Jurkat, Clone E6-1 (cell line): ENCODE data around the gene COBLL1.
"Not testable (repeated sequence)": the region's sequence is repeated elsewhere in the genome, so short reads cannot be mapped to it uniquely, and the experiment has no call there.

Source experiments
- DNase-seq: peaks from one replicate; pipeline ENCODE4 v3.0.0-alpha.2; 2011; ENCODE audit warnings: low read depth, low spot score
- H3K4me3 ChIP-seq: 2 replicates; pipeline ENCODE4 v1.5.1; 2011; ENCODE audit warnings: mild to moderate bottlenecking, low read length, control low read depth, moderate library complexity

The COBLL1 gene

DNA sequence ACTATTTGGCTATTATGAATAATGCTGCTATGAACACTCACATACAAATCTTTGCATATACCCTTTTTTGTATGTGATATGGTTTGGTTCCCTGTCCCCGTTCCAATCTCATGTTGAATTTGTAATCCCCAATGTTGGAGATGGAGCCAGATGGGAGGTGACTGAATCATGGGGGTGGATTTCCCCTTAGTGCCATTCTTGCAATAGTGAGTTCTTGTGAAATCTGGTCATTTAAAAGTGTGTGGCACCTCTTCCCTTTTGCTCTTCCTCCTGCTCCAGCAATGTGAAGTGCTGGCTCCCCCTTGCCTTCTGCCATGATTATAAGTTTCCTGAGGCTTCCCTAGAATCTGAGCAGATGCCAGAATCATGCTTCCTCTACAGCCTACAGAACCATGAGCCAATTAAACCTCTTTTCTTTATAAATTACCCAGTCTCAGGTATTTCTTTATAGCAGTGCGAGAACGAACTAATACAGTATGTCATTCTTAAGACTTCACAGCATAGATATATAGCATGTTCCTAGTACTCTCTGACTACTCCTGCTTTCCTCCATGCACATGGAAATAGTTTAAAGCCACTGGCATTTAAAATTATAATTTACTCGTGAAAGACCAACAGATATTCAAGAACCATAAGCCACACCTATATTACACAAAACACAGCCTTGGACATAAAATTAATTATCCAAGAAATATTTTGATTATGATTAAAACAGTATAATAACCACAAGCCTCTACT lies 75.2 kb downstream of the COBLL1 start:
- DNase-seq, result no peak
- H3K4me3 ChIP-seq, result no peak overlapping the region

DNA sequence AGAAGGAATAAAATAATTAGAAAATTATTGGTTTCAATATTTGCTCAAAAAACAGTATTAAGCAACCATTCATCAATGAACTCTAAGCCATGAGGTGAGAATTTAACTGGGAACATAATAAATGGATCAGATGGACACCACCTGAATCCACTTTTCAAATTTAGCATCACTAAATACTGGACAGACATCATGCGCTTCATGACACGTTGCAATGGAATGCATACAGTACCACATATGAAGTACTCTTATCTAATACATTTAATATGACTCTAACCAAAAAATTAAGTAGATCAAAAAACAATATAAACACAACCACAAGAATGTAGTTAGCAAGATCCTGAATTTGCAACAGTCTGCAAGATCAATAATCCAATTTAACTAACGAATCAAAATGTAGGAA lies 76.6 kb downstream of the COBLL1 start:
- H3K4me3 ChIP-seq, result no peak overlapping the region
- DNase-seq, result no peak

DNA sequence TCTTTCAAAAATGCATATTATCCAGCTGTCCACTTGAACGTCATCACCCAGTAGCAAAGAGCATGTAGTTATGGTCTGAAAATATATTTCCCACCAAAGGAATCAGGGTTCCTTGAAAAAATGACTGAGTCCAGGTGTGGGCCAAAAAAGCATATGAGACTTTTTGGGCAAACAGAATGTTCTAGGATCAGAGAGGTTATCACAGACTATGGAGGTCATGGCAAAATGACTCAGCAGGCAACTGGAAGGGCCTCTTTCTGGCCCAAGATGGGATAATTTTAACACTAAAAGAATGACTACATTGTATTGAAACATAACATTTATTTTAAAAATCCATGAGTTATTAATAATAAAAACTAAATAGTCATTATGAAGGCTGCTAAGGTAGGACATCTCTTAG lies 77.1 kb downstream of the COBLL1 start:
- no peak for DNase-seq
- H3K4me3 ChIP-seq, result no peak overlapping the region

DNA sequence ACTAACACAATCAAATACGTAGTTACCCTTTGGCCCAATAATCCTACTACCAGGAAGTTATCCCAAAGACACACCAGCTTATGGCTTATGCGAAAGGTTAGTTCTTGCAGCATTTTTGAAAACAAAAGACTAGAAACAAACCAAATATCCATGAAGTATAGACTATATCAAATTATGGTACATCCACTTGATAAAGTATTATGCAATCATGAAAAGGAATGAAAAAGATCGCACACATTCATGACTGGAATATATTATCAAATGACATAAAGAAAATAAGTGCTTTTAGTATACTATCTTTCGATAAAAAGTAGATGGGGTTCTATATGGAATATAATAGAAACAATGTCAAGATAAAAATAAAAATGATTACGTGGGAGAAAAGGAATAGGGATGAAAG lies 78.2 kb downstream of the COBLL1 start:
- H3K4me3 ChIP-seq, result no peak overlapping the region
- no peak for DNase-seq

DNA sequence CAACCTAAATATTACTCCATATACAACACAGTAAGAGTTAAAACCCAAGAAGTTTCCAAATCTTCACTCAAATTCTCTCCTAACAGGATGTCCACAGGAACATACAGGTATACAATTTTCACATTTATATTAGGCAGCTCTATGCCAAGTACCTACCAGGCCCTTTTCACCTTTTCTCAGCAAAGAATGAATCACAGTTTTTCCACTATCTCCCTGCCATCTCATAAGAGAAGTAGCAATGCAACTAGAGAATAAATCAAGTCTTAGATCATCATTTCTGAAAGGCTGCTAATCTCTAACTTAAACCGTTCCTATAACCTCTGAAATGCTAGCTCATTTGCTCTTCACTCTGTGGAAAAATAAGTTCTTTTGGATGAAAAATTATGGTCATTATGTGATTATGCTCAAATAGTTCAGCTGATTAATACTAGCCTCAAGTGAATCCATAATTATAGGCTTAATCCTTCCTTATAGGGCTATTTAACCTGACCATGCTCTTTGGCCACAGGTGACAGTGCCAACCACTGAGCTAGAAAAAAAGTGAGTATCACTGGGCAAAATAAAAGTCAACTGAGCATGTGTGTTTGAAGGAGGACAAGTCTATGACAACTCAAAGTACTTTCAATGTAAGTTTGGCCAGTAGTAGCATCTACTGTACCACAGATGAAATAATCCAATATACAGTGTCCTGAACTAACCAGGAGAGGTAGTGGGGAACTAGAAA lies 79.7 kb downstream of the COBLL1 start:
- no peak for DNase-seq

DNA sequence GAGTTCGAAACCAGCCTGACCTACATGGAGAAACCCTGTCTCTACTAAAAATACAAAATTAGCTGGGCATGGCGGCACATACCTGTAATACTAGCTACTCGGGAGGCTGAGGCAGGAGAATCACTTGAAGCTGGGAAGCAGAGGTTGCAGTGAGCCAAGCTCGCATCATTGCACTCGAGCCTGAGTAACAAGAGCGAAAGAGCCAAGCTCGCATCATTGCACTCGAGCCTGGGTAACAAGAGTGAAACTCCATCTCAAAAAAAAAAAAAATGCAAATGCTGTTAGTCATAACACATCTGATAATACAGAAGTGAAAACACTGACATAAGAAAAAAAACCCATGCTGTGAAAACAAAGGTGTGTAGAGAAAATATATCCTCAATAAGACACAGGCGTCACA lies 80.4 kb downstream of the COBLL1 start:
- not testable (repeated sequence) for H3K4me3 ChIP-seq, DNase-seq

More for the DNA sequence above, 79.7 kb downstream of the COBLL1 start:
- H3K4me3 ChIP-seq, result no peak overlapping the region

DNA sequence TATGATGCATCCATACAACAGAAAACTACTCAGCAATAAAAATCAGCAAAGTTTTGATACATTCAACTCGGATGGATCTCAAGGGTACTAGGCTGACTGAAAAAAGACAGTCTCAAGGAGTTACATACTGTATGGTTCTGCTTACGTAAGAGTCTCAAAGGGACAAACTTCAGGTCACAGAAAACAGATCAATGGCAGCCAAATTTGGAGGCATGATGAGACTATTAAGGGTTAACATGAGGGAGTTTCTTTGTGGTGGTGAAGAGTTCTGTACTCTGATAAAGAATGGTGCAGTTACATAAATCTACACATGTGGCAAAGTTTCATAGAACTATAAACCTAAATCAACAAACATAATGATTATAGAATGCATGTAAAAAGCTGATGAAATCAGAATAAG lies 81.4 kb downstream of the COBLL1 start:
- no peak for DNase-seq
- no peak overlapping the region for H3K4me3 ChIP-seq

DNA sequence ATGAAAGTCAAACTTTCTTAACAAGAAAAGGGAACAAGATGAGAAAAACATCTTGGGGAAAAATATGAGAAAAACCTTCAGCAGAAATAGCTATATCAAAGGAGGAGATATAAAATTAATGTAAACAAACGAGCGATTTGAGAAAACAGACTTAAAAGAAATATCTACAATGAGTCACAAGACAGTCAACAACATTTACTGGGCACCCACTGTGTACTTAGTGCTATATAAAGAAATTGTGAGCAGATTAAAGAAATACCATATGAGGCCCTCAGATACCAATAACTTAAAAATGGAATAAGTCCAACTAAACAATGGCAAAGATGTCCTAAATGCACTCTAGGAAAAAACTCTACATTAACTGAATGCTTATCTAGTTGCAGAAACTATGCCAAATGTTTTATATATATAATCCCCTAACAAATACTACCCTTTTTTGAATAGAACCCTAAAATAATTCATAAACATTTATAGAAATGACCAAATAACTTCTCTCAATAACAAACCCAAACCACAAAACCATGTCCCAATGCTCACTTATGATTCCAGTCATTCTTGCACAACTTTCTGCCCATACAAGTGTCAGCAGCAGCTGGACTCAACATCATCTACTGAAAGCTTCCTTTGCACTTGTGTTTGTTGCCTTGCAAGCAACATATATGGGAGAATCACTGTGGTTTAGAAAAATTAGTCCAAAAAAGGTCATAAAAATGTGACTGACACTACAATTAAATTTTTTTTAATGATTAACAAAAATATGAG lies 83.5 kb downstream of the COBLL1 start:
- no peak for DNase-seq
- no peak overlapping the region for H3K4me3 ChIP-seq

DNA sequence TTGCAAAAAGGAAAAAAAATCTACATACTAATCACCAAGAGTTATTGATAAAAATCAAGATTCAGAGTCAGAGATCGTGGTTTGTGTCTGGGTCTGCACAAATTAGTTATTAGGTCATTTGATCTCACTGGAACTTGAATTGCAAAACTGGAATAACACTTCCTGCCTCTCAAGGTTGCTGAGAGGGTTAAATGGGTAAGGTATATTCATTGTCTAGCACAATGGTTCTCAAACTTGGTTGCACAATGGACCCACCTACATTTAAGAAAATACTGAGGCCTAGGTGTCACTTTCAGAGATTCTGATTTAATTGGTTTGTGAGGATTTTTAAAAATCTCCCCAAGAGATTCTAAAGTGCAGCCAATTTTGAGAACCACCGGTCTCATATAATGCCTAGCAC lies 84.8 kb downstream of the COBLL1 start:
- DNase-seq, result no peak
- no peak overlapping the region for H3K4me3 ChIP-seq

DNA sequence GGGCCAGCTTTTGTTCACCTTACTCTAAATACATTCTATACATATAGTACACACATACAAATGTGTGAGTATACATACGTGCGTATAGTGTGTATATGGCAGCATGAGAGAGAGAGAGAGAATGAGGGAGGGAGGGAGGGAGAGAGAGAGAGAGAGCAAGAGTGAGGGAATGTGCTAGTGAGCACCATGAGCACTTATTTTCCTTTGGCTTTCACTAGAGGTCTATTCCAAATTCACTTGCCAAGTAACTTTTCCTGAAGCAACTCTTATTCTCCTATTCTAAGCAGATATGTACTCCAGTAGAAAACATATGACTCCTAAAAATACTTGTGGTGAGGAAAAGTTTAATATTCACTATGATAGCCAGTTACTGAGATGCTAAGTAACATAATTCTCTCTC lies 85.7 kb downstream of the COBLL1 start:
- no peak overlapping the region for H3K4me3 ChIP-seq

DNA sequence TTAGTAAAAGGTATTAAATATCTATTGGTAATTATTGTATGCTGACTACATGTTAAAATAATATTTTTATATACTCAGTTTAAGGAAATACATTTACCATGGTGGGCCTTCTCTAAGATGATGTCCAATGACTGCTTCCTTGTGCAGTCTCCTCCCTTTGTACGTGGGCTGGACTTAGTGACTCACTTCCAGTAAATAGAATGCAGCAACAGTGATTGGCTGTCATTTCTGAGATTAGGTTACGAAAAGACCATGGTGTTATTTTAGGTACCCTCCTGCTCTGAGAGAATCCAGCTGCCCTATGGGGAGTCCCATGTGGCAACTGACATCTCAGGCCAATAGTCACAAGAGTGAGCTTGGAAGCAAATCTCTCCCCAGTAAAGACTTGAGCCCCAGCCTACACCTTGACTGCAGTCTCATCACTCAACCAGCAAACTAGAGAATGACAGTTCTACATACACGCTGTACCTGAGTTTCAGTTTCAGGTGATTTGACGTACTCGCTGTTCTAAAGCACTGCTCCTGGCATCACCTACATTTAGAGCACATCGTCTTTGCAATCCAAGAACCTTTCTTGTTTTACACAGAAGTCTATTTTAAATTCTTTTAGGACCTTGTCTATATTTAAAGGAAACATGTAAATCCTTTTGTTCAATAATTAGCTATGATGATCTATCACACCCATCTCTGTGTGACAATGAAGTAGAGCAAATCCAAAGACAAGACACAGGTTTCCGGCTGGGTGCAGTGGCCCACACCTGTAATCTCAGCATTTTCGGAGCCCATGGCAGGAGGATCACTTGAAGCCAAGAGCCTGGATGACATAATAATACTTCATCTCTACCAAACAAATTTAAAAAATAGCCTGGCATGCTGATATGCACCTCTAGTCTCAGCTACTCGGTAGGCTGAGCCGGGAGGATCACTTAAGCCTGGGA lies 87.2 kb downstream of the COBLL1 start:
- DNase-seq, result no peak
- no peak overlapping the region for H3K4me3 ChIP-seq

More for the DNA sequence above, 85.7 kb downstream of the COBLL1 start:
- no peak for DNase-seq

DNA sequence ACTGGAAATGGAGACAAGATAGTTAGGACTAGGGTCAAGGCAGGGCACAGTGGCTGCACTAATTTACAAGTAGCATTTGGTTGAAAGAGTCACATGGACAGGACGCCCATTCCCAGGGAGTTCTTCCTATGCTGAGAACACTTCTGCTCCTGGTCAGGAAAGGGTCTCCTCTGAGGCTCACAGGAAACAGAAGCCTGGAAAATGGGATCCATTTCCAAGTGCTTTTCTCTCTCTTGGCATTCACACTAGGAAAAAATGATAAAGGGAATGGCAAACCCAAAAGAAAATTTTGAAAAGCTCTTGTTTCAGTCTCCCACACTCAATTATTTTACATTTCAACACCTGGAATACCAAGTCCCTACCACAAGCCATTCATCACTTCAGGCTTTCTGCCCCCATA lies 88.7 kb downstream of the COBLL1 start:
- no peak overlapping the region for H3K4me3 ChIP-seq
- no peak for DNase-seq

DNA sequence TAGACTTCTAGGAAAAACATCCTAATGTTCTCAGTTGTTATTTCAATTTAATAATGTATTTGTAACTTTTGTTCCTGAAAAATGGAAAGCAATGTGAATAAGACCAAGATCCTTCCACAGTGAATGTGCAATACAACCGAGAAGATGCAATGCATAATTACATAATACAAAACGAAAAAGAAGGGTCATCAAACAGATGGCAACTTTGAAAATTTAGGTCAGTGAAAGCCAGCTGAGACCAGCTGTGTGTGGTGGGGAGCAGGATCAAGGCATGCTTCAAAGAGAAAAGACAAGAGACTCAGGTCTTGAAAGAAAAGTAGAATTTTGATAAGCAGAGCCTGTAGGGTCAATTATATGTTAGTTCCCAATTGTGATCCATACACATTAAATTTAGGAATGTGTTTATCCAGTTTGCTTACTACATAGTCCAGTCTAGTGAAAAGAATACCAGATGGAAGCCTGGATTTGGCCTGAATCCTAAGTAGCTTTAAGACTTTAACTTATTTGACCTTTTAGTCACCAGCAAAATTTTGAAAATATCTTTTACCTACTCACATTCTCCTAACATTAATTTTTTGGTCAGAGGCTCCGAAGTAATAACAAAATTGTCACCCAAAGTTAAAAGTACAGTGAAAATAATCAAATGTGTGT lies 93.7 kb downstream of the COBLL1 start:
- H3K4me3 ChIP-seq, result no peak overlapping the region
- no peak for DNase-seq

DNA sequence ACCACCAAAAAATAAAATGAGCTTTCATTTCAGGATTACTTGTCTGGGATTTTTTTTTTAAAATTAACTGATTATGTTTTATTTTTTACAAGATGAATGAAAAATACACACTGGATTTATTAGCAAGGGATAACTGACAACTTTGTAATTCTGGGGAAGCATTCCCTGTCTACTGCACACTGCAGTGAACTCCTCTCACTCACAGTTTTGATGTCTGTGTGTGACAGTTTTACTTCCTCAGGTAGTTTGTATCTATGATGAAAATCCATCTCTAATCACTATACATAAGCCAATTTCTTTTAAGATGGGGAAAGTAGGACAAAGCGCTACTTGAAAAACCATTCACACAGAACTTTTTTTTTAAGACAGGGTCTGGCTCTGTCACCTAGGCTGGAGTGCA lies 94.5 kb downstream of the COBLL1 start:
- H3K4me3 ChIP-seq, result no peak overlapping the region

DNA sequence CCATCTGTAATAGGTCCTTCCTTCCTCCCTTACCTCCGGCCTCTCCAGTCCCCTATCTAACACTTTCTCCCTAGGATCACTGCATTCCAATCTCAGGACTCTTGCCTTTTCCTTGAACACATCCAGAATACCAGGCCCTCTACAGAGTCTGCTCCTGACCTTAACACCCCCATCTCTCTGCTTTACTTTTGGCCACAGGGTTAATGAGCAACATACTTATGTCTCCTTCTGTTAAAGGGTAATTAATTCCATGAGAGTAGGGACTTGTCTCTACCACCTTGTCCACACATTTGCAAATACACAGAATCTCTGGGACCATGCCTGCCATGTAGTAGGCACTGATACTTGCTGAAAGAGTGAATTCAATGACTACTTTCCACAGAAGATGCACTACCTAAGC lies 94.9 kb downstream of the COBLL1 start:
- H3K4me3 ChIP-seq, result no peak overlapping the region
- DNase-seq, result no peak

More for the DNA sequence above, 94.5 kb downstream of the COBLL1 start:
- DNase-seq, result no peak

DNA sequence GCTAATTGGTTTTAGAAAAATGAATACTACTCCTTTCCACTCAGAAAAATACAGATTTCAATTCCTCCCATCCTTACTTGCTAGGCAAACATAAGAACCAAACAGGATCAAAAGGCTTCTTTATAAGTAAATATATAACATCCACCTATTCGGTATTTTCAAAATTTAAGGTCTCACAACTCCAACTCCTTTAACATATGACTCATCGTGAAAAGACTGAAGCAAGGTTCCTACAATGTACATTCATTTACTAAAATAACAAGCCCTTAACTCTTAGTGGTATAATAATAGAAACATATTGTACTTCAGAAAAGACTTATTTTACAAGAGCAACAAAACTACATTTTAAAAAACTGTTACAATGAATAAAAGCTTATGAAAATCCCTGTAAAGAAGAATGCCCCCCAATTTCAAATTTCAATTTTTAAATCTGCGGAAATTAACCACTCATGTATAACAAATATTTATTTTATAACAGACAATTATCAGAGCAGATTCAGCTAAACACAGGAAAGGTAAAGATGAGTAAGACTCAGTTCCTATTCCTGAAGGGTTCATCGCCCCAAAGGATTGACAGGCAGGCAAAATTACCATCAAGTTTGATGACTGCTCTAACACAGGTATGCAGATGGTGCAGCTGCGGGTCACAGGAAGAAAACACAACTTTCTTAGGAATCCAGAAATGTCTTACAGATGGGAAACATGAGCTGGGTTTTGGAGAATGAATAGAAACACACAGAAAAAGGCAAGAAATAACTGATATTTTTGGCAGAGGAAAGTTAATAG lies 96.4 kb downstream of the COBLL1 start:
- no peak overlapping the region for H3K4me3 ChIP-seq
- DNase-seq, result no peak

DNA sequence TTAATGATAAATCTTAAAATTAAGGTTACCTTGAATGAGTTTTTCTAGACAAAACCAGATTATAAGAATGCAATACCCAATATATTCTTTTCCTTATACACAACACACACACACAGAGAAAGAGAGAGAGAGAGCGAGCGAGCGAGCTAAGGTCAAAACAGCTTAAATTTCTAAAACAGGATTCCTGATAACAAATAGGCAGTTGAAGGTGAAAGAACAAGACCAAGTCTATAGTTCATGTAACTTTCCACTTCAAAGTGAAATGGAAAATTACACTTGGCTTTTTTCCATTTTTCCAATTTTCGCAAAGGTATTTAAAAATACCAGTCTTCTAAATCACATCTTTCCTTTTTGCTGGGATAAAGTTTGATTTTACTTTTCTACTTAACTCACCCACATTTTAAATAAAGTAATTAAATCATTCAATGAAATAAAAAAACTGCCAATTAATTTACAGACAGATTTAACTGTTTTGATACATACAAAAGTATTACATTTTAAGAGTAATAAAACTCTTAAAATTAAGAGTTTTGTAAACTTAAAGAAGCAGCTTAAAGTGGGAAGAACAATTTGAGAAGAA lies 98.8 kb downstream of the COBLL1 start:
- DNase-seq, result no peak
- H3K4me3 ChIP-seq, result no peak overlapping the region

DNA sequence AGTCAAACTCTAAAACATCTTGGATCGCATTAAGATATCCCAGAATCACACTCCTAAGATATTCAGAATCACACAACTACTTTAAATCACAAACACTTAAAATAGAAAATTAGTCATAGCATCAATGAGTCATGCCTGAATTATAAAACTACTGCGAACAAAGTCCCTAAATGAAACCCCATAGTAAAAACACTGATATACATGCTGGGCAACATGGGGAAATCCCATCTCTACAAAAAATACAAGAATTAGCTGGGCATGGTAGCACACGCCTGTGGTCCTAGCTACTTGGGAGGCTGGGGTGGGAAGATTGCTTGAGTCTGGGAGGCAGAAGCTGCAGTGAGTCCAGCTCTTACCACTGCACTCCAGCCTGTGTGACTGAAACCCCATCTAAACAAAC lies 101.7 kb downstream of the COBLL1 start:
- DNase-seq, result no peak
- no peak overlapping the region for H3K4me3 ChIP-seq
